ENCODE results near the gene SNHG17. TPM values are rescaled to one million over a fixed set of nuclear protein-coding genes. Genes with fewer than 3 reads are reported as not detected.
A peak's percentile ranks its signal among the peaks of the same experiment; 100 is the strongest.

SNHG17 gene
- 10 to 100 TPM; 21.2 to 72.8 (median 29.7) TPM for total RNA-seq

- WGBS, 2 donors, result 1 to 2% methylated on average over 49 to 56 of the region's 65 CpGs
- peak; percentile 87 to 98 for DNase-seq (ENCODE audit: low spot score in 2 of 2)
- intact Hi-C loops (cut with DNase I; ENCODE audit: low total_unique reads), result no loop called here
- TF ChIP-seq CTCF (IDR thresholded peaks at IDR 0.05) (peak in 2 of 3 donors; percentile 96 to 100), POLR2A (IDR thresholded peaks at IDR 0.05) (peak in 1 of 2 donors; percentile 49)
- peak within 1 kb of the TSS; percentile 58 for H3K4me3 ChIP-seq (ENCODE audit: low read depth, poor library complexity, severe bottlenecking)
Observed at GRCh38 chr20:38434770-38435554, at the start of gene SNHG17. TSS of gene SNHG17 (minus strand) at chr20:38435328.

- intact Hi-C loops (cut with DNase I; ENCODE audit: low total_unique reads), result no loop called here
- 86 to 95% methylated on average over 2 of the region's 2 CpGs for WGBS, 2 donors
- TF ChIP-seq CTCF (IDR thresholded peaks at IDR 0.05) (no peak), POLR2A (IDR thresholded peaks at IDR 0.05) (no peak)
- no peak overlapping the region for H3K4me3 ChIP-seq (ENCODE audit: low read depth, poor library complexity, severe bottlenecking)
- DNase-seq (ENCODE audit: low spot score in 2 of 2), result no peak
Observed at GRCh38 chr20:38479596-38479995, 44.5 kb upstream of the SNHG17 start.

GRCh38 chr20:38477747-38478146 lies 42.6 kb upstream of the SNHG17 start:
- no peak for DNase-seq (ENCODE audit: low spot score in 2 of 2)
- H3K4me3 ChIP-seq (ENCODE audit: low read depth, poor library complexity, severe bottlenecking), result no peak overlapping the region
- intact Hi-C loops (cut with DNase I; ENCODE audit: low total_unique reads), result no loop called here
- no peak for TF ChIP-seq CTCF (IDR thresholded peaks at IDR 0.05)
- no peak for TF ChIP-seq POLR2A (IDR thresholded peaks at IDR 0.05)
- 96% methylated on average over 8 of the region's 8 CpGs for WGBS, 2 donors

- DNase-seq (ENCODE audit: low spot score in 2 of 2), result no peak
- intact Hi-C loops (cut with DNase I; ENCODE audit: low total_unique reads), result no loop called here
- TF ChIP-seq CTCF (IDR thresholded peaks at IDR 0.05) (no peak), POLR2A (IDR thresholded peaks at IDR 0.05) (no peak)
- H3K4me3 ChIP-seq (ENCODE audit: low read depth, poor library complexity, severe bottlenecking), result peak overlapping the region; percentile 95
- WGBS, 2 donors, result 2 to 5% methylated on average over 10 of the region's 10 CpGs
Observed at GRCh38 chr20:38473367-38473795, 38.3 kb upstream of the SNHG17 start.

- peak within 1 kb of the TSS; percentile 95 for H3K4me3 ChIP-seq (ENCODE audit: low read depth, poor library complexity, severe bottlenecking)
- WGBS, 2 donors, result 0 to 1% methylated on average over 31 to 50 of the region's 81 CpGs
- intact Hi-C loops (cut with DNase I; ENCODE audit: low total_unique reads), result no loop called here
- TF ChIP-seq CTCF (IDR thresholded peaks at IDR 0.05), result no peak
- TF ChIP-seq POLR2A (IDR thresholded peaks at IDR 0.05), result no peak
- peak; percentile 98 to 100 for DNase-seq (ENCODE audit: low spot score in 2 of 2)
Observed at GRCh38 chr20:38472513-38473366, 37.6 kb upstream of the SNHG17 start, which contains the start of gene RALGAPB. TSS of gene RALGAPB (plus strand) at chr20:38472843. CDS start at chr20:38488433, 15,590 bp downstream.
